NCI-H2171 treated with DMSO at 0.1 percent for 48 hours (cell line): ENCODE measurements around the gene ADGRG7.

Source experiments
- DNase-seq: peaks from one replicate; lab custom pipeline; 2025; lab: John Stamatoyannopoulos, UW

Gene ADGRG7

DNA sequence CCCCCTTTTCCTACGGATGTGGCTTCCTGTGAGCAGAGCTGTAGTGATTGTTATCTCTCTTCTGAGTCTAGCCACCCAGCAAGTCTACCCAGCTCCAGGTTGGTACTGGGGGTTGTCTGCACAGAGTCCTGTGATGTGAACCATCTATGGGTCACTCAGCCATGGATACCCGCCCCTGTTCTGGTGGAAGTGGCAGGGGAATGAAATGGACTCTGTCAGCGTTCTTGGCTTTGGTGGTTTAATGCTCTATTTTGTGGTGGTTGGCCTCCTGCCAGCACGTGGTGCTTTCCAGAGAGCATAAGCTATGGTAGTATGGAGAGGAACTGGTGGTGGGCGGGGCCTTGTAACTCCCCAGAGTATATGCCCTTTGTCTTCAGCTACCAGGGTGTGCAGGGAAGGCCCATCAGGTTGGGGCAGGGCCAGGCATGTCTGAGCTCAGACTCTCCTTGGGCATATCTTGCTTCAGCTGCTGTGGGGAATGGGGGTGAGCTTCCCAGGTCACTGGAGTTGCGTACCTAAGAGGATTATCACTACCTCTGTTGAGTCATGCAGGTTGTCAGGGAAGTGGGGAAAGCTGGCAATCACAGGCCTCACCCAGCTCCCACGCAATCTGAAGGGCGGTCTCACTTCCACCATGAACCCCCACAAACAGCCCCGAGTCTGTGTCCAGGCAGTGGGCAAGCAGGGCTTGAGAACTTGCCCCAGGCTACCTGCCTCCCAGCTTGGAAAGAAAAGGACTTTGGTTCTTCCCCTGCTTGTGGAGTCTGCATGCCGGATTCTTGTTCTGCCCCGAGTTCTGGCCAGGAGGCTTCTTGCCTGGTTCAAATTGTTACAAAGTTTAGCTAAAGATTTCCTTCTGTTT, 9.0 kb upstream of the ADGRG7 start:
- DNase-seq: peak; percentile 83

DNA sequence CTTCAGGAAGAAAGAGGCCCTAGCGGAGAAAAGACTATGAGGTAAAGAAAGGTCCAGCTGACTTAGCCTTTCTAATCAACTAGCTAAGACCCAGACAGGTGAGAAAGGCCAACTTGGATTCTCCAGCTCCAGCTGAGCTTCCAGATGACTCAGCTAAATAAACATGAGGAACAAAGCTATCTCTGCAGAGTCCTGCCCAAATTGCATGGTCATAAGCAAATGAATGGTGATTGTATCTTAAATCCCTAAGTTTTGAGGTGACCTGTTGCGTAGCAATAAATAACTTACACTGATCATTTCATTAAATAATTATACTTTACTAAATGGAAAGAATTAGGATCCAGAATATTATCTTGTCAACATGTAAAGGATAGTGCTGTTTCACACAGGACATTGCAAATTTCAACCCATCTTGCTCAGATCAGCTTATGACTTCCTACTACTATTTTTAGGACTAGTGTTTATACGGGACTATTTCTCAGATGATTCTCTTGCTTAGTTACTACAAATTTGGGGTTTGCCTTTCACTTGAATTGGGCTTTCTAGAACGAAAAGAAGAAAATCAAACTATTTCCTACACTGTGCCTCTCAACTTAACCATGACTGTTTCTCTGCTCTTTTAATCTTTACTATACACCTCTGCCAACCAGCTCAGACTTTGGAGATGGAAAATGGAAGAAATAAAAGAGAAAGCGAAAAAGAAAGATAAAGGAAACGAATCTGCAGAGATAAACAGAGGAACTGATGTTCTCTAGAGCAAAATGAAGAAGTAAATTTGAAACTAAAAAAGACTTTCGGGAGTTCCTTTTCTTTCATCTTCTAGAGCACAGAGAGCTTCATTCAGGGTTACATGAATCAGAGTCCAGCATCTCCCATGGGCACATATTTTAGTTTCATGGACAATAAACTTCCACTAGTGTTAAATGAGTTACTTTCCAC, 6.6 kb upstream of the ADGRG7 start:
- DNase-seq: no peak

DNA sequence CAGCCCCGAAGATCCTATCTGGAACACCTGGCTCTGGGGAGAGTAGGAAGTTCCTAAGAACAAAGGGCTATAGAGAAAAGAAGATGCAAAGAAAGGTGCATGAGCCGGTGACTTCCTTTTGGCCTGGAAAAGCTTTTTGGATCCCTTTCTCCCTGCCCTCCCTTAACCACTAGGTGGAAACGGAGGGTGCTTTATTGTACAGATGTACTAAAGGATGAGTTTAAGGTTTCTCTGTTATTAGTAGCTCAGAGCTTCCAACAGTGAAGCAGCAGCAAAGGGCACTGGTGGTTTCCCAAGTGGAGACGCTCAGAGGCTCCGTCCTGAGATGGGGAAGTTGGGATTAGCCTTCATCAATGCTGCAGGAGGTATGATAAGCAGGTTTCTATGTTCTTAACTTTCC, 5.9 kb upstream of the ADGRG7 start:
- peak; percentile 15 for DNase-seq

DNA sequence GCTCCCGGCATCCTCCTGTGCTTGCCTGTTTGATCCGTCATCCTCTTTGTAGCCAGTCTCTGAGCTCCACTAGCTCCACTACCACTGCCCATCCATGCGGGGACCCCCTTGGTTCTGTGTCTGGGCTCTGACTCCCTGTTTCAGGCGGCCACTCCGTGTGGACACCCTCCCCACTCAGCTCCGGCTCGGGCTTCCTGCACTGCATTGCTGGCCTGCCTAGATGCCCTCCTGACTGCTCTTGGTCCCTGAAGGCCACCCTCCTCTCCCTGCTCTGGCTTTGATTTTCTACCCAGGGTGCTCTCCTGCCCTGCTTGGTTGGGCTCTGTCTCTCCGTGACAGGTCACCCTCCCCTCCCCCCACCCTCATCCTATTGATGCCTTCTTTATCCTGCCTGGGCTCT, 4.0 kb upstream of the ADGRG7 start:
- no peak for DNase-seq

DNA sequence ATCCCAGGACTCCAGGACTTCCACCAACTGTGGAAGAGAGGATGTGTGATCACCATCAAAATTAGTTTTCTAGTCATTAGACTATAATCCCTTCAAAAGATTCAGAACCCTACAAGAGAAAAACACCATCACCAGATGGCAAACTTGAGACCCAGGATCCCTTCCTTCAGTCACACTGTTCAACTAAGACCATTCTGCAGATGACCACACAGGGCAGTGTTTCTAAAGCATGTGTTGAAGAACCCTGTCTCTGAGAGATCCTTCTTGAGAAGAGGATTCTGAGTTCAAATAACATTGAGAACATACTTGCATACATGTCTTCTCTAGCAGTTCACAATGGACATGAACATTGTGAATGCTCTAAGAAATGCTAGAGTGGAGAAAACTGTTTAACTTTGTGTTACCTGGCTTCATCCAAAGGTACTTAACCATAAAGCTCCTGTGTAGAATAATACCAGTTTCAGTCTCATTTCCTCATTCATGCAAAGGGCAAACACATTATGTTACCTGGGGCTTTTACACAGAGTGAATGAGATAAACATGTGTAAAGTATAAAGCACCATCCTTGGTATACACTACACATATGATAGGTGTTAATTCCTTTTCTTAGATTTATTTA, 2.4 kb upstream of the ADGRG7 start:
- DNase-seq: no peak

DNA sequence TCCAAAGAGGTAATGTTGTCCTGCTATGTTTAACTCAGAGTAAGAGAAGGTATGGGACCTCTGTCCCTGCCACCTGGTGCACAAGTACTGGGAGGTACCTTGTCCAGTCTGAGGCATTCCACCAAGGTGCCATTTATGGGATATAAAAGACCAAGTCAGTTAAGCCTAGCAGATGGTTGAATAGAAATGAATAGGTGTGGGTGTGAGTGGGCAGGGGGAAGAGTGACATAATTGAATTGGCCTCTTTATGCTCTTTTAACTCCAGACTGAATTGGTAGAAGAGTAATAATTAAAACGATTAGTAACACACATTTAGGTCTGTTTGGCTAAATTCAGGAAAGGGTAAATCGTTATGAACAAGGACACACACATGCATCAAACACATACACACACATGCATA, 562 bp downstream of the ADGRG7 start:
- DNase-seq: no peak

DNA sequence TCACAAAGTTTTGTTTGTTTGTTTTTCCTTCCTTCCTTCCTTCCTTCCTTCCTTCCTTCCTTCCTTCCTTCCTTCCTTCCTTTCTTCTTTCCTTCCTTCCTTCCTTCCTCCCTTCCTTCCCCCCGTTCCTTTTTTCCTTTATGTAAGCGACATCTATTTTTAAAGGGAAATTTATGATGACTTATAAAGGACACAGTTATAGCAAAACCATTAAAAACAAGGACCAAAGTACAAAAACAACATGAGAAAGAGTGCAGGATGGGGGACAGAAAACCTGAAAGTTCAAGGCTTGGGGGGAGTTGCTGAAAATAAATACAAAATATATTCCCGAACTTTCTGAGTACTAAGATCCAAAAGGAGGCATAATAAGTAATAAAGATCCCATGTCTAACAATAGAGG, 1.8 kb downstream of the ADGRG7 start:
- DNase-seq: no peak

DNA sequence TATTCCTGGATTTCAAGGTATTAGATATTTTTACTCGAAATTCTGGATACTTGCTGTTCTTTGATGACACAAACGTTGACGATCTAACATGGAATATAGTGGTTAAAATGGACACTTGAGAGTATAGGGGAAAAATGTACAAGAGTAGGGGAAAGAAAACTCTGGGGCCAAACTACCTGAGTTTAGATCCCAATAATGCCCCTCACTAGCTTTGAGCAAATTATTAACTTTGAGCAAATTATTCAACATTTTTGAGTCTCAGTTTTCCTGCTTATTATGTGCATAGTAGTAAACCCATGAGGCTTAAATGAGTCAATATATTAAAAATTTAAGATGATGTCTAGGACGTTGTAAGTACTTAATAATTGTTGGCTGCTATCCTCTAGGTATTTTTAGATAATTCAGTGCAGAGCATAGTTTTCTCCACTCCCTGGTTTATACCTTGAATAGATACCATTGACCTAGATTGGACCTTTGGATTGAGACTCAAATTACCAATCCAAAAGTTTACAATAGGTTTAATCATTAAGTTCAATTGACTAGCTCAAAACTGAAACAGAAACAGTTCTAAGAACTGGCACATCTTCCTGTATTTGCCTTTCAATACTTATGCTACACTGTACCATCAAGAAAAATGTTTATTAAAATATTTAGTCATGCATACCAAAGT, 4.5 kb downstream of the ADGRG7 start:
- DNase-seq: no peak

DNA sequence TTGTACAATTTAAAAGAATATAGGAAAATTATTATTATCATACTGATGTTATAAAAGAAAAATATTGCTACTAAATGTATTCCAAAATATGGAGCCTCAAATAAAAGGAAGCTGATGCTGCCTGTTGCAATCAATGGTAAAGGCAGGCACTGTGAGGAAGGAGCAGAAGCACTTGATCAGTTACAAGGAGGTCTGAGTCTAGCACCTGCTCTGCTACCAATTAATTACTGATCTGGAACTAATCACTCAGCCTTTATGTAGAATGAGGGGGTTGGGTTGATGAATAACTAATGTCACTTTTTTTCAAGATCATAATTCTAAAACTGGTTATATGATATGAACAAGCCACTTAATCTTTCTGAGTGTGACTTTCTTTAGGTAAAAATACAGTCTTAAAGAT, 5.5 kb downstream of the ADGRG7 start:
- DNase-seq: no peak

DNA sequence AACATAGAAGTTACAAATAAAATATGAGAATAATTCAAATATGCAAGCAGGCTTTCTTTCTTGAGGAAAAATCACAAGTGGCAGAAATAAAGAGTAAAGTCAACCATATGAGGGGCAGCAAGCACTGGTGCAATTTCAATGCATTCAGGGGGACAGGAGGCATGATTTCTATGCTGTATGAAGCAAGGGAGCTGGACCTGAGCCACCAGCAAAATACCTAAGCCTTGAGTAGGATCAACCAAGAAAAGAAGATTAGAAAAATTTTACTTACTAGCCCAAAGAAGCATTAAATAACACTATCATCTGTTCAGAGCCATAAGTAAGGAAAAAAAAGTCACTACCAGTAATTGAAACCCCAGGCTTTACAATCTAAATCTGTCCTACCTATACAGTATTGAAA, 6.3 kb downstream of the ADGRG7 start:
- no peak for DNase-seq

DNA sequence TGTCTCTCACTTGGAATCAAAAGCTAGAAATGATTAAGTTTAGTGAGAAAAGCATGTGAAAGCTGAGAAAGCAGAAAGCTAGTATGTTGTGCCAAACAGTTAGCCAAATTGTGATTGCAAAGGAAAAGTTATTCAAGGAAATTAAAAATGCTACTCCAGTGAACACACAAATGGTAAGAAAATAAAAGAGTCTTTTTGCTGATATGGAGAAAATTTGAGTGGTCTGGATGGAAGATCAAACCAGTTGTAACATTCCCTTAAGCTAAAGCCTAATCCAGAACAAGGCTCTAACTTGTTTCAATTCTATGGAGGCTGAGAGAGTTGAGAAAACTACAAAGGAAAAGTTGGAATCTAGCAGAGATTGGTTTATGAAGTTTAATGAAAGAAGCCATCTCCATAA, 11.8 kb downstream of the ADGRG7 start:
- no peak for DNase-seq

DNA sequence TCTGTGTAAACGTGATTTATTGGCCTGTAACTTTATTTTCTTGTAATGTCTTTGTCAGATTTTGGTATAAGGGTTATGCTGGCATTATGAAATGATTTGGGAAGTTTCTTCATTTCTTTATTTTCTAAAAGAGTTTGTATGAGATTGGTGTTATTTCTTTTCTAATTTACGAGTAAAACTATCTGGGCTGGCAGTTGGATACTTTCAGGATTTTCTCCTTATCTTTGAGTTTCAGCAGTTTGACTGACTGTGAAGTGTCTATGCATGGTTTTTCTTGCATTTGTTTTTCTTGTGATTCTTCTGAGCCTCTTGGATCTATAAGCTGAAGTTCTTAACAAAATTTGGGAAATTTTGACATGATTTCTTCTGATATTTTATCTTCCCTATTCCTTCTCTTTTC, 18.1 kb downstream of the ADGRG7 start:
- DNase-seq: no peak

DNA sequence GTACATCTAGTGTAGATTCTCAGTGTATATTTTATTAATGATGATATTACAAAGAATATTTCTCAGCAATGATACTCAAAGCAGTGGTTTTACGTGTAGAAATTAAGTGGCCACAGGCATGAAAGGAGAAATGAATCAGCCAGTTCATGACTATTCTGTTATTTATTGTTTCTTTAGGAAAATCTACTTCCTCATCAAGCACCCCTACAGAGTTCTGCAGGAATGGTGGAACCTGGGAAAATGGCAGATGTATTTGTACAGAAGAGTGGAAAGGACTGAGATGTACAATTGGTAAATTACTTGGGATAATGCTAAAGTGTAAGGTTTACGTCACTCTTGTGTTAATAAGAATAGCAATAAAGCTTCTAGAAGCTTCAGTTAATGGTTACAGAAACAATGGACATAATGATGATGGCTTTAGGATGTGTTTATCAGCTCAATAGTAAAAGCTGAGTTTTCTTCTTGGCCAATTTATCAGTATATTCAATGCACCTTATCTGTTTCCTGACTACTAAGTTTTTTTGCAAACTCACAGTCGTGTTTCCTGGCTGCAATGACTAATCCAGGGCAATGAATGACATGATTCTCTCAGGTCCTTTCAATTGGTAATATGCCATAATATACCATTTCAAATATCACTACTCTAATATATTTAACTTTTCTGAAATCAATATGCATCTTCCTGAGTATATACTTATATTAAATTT, 20.2 kb downstream of the ADGRG7 start:
- DNase-seq: no peak

DNA sequence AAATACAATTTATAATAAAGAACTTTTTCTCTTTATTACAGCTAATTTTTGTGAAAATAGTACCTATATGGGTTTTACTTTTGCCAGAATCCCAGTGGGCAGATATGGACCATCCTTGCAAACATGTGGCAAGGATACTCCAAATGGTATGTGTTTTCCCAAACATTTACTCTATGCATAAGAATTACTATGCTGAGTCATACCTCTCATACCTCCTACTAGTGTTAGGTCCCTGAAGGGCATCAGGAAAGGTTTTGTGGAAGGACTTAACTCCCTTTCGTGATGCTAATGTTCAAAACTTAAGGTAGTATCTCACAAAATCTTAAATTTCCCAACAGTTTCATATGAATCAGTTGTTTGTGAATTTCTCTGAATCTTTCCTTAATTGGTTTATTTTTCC, 21.3 kb downstream of the ADGRG7 start:
- DNase-seq: no peak

DNA sequence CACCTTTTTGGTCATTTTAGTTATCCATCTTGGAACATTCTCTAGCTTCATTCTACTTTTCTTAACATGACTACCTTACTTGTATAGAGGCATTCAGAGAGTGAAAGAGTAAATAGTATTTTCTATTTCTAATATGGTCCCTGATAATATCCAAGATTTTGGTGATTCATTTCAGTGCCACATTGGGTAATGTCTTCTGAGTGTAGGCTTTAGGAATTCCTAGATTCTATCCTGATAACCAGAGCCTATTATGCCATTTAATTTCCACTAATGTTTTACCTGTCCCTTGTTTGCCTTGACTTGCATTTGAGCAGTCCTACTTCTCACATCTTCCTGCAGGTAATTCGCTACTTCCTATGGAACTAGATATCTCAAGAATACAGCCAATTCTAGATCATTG, 21.8 kb downstream of the ADGRG7 start:
- no peak for DNase-seq

DNA sequence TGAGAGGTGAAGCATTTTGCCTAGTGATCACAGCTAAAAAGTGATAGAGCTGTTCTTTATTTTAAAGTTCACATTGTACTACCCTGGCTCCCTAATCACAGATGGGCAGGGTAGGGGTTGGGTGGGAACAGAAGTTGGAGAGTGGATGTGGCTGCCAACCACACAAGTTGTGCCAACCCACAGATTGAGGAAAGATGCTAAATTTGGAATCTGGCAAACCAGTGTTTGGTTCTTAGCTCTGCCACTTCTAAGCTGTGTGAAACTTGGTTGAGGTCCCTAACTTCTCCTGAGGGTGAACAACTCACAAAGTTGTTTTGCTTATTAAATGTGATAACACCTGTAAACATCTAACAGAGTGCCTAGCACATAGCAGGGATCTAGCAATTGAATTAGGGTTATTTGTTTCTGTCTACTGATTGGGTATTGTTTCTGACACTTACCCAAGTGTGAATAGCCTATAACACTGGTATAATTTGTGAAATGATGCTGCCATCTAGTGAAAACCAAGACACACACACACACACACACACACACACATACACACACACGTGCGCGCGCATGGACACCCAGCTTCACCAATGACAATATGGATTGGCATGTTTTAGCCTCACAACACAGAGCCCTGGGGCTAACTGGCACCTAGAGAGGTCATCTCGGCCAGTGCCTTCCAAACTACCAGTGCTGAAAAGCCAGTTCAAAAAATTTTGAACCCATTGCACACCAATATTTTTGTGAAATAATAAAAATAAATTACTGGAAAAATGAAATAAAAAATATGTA, 25.3 kb downstream of the ADGRG7 start:
- no peak for DNase-seq

DNA sequence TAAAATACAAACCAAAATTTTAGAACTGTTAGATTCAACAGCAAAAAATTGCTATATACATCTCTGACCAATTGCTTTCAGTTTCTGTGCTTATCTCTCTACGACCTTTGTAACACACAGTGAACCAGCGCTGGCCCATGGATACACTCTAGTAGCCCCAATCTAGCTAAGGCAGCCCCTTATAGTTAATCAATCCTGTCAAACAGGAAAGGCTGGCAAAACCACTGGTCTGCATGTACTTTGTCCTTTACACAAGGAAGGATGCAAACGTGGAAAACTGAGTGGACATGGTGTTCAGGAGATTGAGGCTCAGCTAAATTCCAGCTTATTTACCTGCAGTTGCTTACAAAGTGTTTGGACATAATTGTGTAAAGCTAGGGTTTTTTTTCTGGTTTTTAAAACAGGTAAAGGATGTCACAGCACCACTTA, 25.9 kb downstream of the ADGRG7 start:
- DNase-seq: no peak

DNA sequence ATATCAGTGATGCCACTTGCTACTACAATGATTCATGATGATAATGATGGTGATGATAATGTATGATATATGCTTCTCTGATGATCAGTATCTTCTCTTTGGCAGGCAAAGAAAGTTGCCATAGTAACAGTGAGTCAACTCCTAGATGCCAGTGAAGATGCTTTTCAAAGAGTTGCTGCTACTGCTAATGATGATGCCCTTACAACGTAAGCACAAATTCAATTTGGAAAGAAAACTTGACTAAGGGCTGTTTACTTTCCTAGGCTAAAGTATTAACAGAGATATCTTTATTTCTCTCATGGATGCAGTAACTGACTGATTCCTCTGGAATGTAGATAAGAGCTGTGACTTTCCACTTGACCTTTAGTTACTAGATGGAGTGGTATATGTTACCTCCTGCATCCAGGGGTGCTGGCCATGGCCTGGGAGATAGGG, 27.8 kb downstream of the ADGRG7 start:
- DNase-seq: no peak

DNA sequence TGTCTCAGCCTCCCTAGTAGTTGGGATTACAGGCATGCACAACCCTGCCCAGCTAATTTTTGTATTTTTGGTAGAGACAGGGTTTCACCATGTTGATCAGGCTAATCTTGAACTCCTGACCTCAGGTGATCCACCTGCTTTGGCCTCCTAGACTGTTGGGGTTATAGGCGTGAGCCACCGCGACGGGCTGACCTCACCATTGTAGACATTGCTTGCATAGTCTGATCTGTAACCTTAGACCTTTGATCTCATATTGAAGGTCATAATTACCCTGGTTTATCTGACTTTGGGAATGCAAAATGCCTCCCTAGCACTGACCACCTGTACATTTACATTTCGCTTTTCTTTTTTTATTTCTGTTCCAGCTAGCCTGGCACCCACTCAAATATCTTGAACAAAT, 31.2 kb downstream of the ADGRG7 start:
- DNase-seq: no peak

DNA sequence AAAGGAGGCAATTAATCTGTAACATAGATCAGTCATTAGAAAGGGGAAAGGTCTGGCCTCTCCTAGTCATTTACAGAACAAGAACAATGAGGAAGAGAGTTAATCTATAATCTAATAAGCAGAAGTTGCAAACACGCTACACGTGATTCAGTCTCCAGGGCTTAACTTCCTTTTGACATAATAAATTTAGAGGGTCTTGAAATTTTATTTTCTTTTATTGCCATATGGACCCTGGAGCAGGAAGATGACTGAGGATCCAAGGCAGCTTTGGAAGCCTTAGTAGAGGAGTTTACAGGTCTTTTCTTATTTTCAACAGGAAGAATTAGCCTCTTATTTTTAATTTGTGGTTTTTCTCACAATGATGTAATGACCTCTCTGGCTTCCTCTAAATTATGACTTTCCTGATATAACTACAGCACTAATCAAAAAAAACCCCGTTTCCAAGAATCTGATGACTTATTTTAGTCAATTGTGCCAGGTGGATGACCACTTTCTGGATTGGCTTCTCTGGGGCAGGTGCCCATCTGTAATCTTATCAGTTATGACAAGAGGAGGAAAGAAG, 32.2 kb downstream of the ADGRG7 start:
- no peak for DNase-seq
